ENCODE measurements around the gene KCNK15. TPM values are rescaled to one million over a fixed set of nuclear protein-coding genes. Genes with fewer than 3 reads are reported as not detected.

The KCNK15 gene
- total RNA-seq, 1 experiment from 2014 or later, result 0.33 TPM

- Histone ChIP-seq H4K8ac (replicated peaks; ENCODE audit: insufficient read length, low read depth, low read length) (no peak overlapping the region), H2BK5ac (ENCODE audit: insufficient read length, low read length) (no peak overlapping the region), H4K91ac (ENCODE audit: insufficient read length, low read depth, low read length) (no peak overlapping the region), H3K27me3 (ENCODE audit: insufficient read depth, low read length) (no peaks in the 10 kb centered on the region), H3K4me1 (ENCODE audit: insufficient read depth, low read length) (0 out of 2 replicates have a peak, but pooled peaks cover 2% of the 10 kb centered on the region), H3K9me3 (ENCODE audit: control insufficient read depth, low read depth, low read length) (no peaks in the 10 kb centered on the region), H2BK12ac (ENCODE audit: insufficient read length, low read depth, low read length) (no peak overlapping the region), H3K4ac (ENCODE audit: low read depth, low read length) (no peak overlapping the region), H2BK15ac (ENCODE audit: low read depth, low read length) (no peak overlapping the region), H3T11ph (ENCODE audit: low read length) (no peak overlapping the region), H3K23ac (ENCODE audit: insufficient read length, low read depth, low read length) (no peak overlapping the region), H3K4me2 (ENCODE audit: insufficient read depth, insufficient read length, low read length) (no peak overlapping the region), H3K18ac (ENCODE audit: insufficient read length, low read depth, low read length) (no peak overlapping the region), H3K79me1 (ENCODE audit: insufficient read depth, low read depth, low read length, poor library complexity, severe bottlenecking) (no peaks in the 10 kb centered on the region), H3K9ac (ENCODE audit: extremely low read depth, insufficient read length, low read length) (no peak overlapping the region), H3K27ac (ENCODE audit: insufficient read length, low read depth, low read length) (no peak overlapping the region), H2AFZ (ENCODE audit: low read length) (no peak overlapping the region), H3K23me2 (ENCODE audit: insufficient read length, low read depth, low read length, poor library complexity, severe bottlenecking) (no peaks in the 10 kb centered on the region), H3K14ac (ENCODE audit: insufficient read depth, low read length) (no peak overlapping the region), H4K5ac (ENCODE audit: insufficient read length, low read depth, low read length) (no peak overlapping the region), H2AK5ac (ENCODE audit: insufficient read length, low read length) (no peak overlapping the region), H3K56ac (ENCODE audit: insufficient read length, low read depth, low read length) (no peak overlapping the region), H4K20me1 (ENCODE audit: control insufficient read depth, insufficient read depth, insufficient read length) (no peaks in the 10 kb centered on the region), H2BK20ac (ENCODE audit: low read depth, low read length, poor library complexity, severe bottlenecking) (no peak overlapping the region), H2BK120ac (ENCODE audit: low read depth, low read length, poor library complexity, severe bottlenecking) (no peak overlapping the region), H3K79me2 (ENCODE audit: insufficient read depth, low read length) (no peaks in the 10 kb centered on the region)
- peak overlapping the region in 1 of 3 experiments; percentile 9; a peak in 1 of 7 replicates for H3K27ac Mint-ChIP-seq
- peaks cover 0 to 11% (median 0%) of the 10 kb centered on the region in 3 experiments; a peak in 4 of 7 replicates for H3K36me3 Mint-ChIP-seq (ENCODE audit: insufficient read depth in 1 of 3, low read depth in 3 of 3)
- peaks cover 16% of the 10 kb centered on the region in 2 experiments for H3K4me1 Mint-ChIP-seq
- H3K9me3 Mint-ChIP-seq, result no peaks in the 10 kb centered on the region
- no peak for DNase-seq
- WGBS (ENCODE audit: extremely low coverage, insufficient read length, low lambda C conversion rate), result no CpG with 5 or more reads among the region's 5 CpGs
- H3K27me3 Mint-ChIP-seq (ENCODE audit: low read depth), result no peaks in the 10 kb centered on the region; the same call in 1 of the 2 replicates
- no peak overlapping the region for H3K4me3 Mint-ChIP-seq
- no peak for TF ChIP-seq CTCF (conservative IDR thresholded peaks at IDR 0.05)
Measured at GRCh38 chr20:44768854-44769480, 23.3 kb downstream of the KCNK15 start.
